Measurements from ENCODE around the gene SRGAP1. TPM values are rescaled to one million over a fixed set of nuclear protein-coding genes. Genes with fewer than 3 reads are reported as not detected.

SRGAP1 gene
- total and polyA plus RNA-seq, 2 of the 4 experiments (the other 2 are of a cell fraction) = 10.0 to 10.2 TPM

GRCh38 chr12:63967358-63968145 lies 123.1 kb downstream of the SRGAP1 start:
- peak overlapping the region; percentile 74 for H3K4me2 ChIP-seq (ENCODE audit: low read depth, low read length)
- DNase-seq = peak; percentile 72
- peak overlapping the region; percentile 65 for H2AK9ac ChIP-seq (replicated peaks; ENCODE audit: low read depth, low read length, poor library complexity)
- peaks cover 23 to 66% of the 10 kb centered on the region in 2 experiments for H3K79me1 ChIP-seq (ENCODE audit: low read depth in 1 of 2, low read length in 2 of 2)
- ATAC-seq (ENCODE audit: low read depth) = peak; percentile 48
- peak overlapping the region; percentile 45 for H2BK20ac ChIP-seq (ENCODE audit: low read depth, low read length)
- no peak overlapping the region for H2AFZ ChIP-seq (replicated peaks; ENCODE audit: low read length, poor library complexity)
- WGBS, 2 experiments (ENCODE audit: extremely low coverage in 2 of 2, insufficient read length in 1 of 2) = 75% methylated on average over 5 of the region's 5 CpGs; no CpG with 5 or more reads in 1 of the 2 experiments
- in situ Hi-C loops (cut with MboI; ENCODE audit: low sequenced_read_pairs) = no loop called here
- peaks cover 16% of the 10 kb centered on the region for H3K9me1 ChIP-seq (ENCODE audit: insufficient read depth, low read length)
- no TSS peak for BruUV-seq (replicated peaks)
- ChIA-PET CTCF (no interaction called here), POLR2A (ENCODE audit: unreplicated experiment) (no interaction called here)
- peak overlapping the region; percentile 90 for H2BK5ac ChIP-seq (ENCODE audit: low read depth, low read length, poor library complexity, severe bottlenecking)
- peak overlapping the region; percentile 85; the same call in 1 of the 2 replicates for H2AK5ac ChIP-seq (ENCODE audit: low read depth, low read length)
- no peak overlapping the region; the same call in 1 of the 2 replicates for H3K9ac ChIP-seq (ENCODE audit: low read depth, low read length)
- peak overlapping the region; percentile 83 for H4K91ac ChIP-seq (ENCODE audit: insufficient read depth, low read depth, low read length)
- TF ChIP-seq POLR2A (IDR thresholded peaks at IDR 0.05; ENCODE audit: low read depth, low read length) (no peak), MAFK (IDR thresholded peaks at IDR 0.05; ENCODE audit: low read depth, low read length) (peak; percentile 88)
- peak overlapping the region; percentile 66 for H2BK120ac ChIP-seq (ENCODE audit: low read depth, low read length)
- H3K4ac ChIP-seq (ENCODE audit: low read depth, low read length) = peak overlapping the region; percentile 82
- peak overlapping the region; percentile 19 to 31; a peak in 3 of 4 replicates for H4K8ac ChIP-seq (ENCODE audit: low read depth in 2 of 2, low read length in 2 of 2)
- peaks cover 3% of the 10 kb centered on the region; the same call in 1 of the 2 replicates for H3K36me3 ChIP-seq (ENCODE audit: control insufficient read depth, insufficient read depth, low read length)
- peaks cover 15% of the 10 kb centered on the region for H3K4me1 ChIP-seq (ENCODE audit: control insufficient read depth, insufficient read depth, low read length)
- no peaks in the 10 kb centered on the region for H3K27me3 ChIP-seq (ENCODE audit: control insufficient read depth, insufficient read depth, low read length)
- H3K23ac ChIP-seq (ENCODE audit: low read depth, low read length) = peak overlapping the region; percentile 95; the same call in 1 of the 2 replicates
- intact Hi-C loops (cut with micrococcal nuclease) = no loop called here
- peak overlapping the region; percentile 62; the same call in 1 of the 2 replicates for H4K5ac ChIP-seq (ENCODE audit: low read depth, low read length)
- peak overlapping the region; percentile 91 for H3K14ac ChIP-seq (replicated peaks; ENCODE audit: low read depth, low read length)
- no peaks in the 10 kb centered on the region for H3K9me3 ChIP-seq (ENCODE audit: control insufficient read depth, insufficient read depth, low read length)
- peak overlapping the region; percentile 22 for H3K56ac ChIP-seq (ENCODE audit: extremely low read depth, insufficient read depth, low read length)
- no peak overlapping the region; the same call in 2 of the 3 replicates for H2BK15ac ChIP-seq (ENCODE audit: low read depth, low read length)
- dilution Hi-C loops (cut with HindIII; ENCODE audit: low sequenced_read_pairs, unreplicated experiment) = no loop called here
- no peak overlapping the region for H3K4me3 ChIP-seq (ENCODE audit: insufficient read depth, low read depth, low read length)
- peak overlapping the region; percentile 53 for H3K18ac ChIP-seq (ENCODE audit: low read depth, low read length)
- peak overlapping the region; percentile 56; the same call in 1 of the 2 replicates for H3K27ac ChIP-seq (ENCODE audit: insufficient read depth, low read length)
- peaks cover 17% of the 10 kb centered on the region; the same call in 1 of the 2 replicates for H4K20me1 ChIP-seq (ENCODE audit: insufficient read depth, low read length)
